Activated CD8-positive, alpha-beta memory T cell treated with anti-CD3 and anti-CD28 coated beads for 36 hours (primary cell): Measurements from ENCODE around the gene LVRN. TPM values are rescaled to one million over a fixed set of nuclear protein-coding genes. Genes with fewer than 3 reads are reported as not detected.

ENCODE experiments used
- CTCF ChIA-PET: fragments of 350-600 bp; sonication (Branson Sonifier 250); formaldehyde crosslinking; loops from one replicate; lab custom pipeline; 2021; ENCODE audit warnings: antibody characterized with exemption; lab: Charles Lee
- POLR2A ChIA-PET: fragments of 350-600 bp; sonication (Branson Sonifier 250); formaldehyde crosslinking; loops from one replicate; lab custom pipeline; 2021; ENCODE audit warnings: antibody characterized with exemption; lab: Charles Lee
- total RNA-seq, 2 experiments: library from RNA; stranded (reverse); gene quantifications; one replicate each; pipeline ENCODE4 v1.2.3, GENCODE V29; 2021

LVRN gene
- total RNA-seq, 2 experiments from 2014 or later, result not detected

DNA sequence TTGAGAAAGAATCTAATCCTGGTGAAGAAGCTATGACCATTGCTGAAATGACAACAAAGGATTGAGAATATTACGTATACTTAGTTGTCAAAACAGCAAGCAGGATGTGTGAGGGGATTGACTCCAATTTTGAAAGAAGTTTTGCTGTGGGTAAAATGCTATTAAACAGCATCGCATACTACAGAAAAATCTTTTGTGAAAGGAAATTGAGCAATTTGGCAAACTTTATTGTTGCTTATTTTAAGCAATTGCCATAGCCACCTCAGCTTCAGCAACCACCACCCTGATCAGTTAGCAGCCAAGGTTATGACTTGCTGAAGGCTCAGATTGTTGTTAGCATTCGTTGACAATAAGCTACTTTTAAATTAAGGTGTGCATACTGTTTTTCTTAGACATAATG lies 47.5 kb downstream of the LVRN start:
- ChIA-PET POLR2A (no interaction called here), CTCF (no interaction called here)

DNA sequence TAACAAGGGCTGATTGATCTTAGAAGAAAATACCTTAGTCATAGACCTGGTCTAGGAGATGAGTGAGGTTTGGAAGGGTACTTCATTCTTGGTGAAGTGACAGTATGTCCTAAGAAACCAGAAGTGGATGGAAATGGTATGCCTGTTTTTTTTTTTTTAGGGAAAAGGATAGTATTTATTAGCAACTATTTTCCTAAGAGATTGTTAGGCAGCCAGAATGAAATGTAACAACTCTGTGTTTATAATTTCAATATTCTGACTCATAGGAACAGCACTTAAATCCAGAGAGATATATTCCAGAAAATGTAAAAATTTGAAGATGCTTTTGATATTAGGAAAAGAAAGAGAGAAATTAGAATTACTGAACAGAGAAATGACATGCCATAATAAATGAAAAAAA lies 48.8 kb downstream of the LVRN start:
- ChIA-PET POLR2A (no interaction called here), CTCF (no interaction called here)

- ChIA-PET CTCF (no interaction called here), POLR2A (no interaction called here)
These were observed 51.0 kb downstream of the LVRN start for GRCh38 chr5:116013207-116013785.

- POLR2A ChIA-PET, result no interaction called here
- CTCF ChIA-PET, result no interaction called here
These were observed 51.7 kb downstream of the LVRN start for GRCh38 chr5:116013936-116014335.

DNA sequence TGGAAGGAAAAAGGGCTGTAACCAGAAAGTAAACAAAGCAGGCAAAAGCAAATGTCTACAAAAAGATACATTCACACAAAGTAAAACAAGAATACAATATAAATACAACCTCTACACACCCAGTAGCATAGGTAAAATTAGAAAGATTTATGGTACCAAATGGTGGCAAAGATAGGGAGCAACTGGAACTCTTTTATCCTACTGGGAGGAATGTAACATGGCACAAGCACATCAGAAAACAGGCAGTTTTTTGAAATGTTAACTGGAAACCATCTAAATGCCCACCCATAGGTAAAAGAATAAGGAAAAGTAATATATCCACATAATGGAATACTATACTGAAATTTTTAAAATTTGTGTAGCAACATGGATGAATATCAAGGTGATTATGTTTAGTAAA lies 61.3 kb downstream of the LVRN start:
- ChIA-PET POLR2A (no interaction called here), CTCF (no interaction called here)

- ChIA-PET POLR2A (no interaction called here), CTCF (no interaction called here)
These were observed 63.6 kb downstream of the LVRN start for GRCh38 chr5:116025866-116026265.

DNA sequence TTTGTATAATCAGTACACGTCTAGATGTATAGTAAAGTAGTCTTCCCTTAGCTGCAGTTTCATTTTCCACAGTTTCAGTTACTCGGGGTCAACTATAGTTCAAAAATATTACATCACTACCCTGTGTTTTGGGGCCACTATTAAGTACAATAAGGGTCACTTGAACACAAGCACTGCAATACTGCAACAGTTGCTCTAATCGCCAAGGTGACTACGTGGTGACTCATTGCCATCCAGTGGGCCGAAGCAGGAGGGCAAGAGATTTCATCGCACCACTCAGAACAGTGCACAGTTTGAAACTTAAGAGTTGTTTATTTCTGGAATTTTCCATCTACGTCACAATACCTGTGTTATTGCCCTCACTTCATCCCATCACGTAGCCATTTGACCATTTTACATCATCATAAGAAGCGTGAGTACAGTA lies 69.8 kb downstream of the LVRN start, which contains the start of gene ARL14EPL:
Gene ARL14EPL, plus strand, starts transcription at position 379 of the 424 bp plus-strand sequence. CDS start 18,994 bp downstream, outside the sequence.
- CTCF ChIA-PET, result no interaction called here
- POLR2A ChIA-PET, result interaction anchor here (1.0 kb wide), 1 partner anchor 190 kb away, joined by 3 read pairs; the partner anchor contains the start of gene AP3S1

DNA sequence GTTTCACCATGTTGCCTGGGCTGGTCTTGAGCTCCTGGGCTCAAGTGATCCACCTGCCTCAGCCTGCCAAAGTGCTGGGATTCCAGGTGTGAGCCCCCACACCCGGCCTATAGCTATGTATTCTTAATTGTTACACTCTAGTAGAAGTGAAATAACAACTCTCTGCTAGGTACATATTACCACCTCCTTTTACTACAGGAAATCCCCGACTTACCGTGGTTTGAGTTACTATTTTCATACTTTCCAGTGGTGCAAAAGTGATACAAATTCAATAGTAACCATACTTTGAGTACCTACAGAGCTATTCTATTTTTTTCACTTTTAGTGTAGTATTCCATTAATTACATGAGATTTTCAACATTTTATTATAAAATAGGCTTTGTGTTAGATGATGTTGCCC lies 70.7 kb downstream of the LVRN start:
- POLR2A ChIA-PET, result no interaction called here
- CTCF ChIA-PET, result no interaction called here

DNA sequence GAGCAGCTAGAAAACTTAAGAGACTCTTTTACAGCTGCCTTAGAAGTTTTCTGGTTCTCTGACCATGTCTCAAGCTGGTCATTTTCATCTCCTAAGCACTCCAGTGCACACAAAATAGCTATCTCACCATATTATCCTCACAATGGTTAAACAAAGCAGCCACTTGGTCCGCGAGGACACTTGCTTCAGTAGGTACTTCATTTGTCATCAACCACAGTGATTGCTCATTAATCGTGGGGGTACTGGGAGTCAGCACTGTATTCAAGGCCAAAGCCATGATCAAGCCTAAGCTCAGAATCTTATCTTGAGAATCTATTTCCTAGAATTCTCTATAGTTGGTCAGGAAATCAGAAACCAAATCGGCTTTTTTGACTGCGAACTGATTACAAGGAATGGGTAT lies 72.8 kb downstream of the LVRN start:
- POLR2A ChIA-PET, result no interaction called here
- CTCF ChIA-PET, result no interaction called here

- POLR2A ChIA-PET, result no interaction called here
These were observed 75.1 kb downstream of the LVRN start for GRCh38 chr5:116037236-116037822.

GRCh38 chr5:116038817-116039216 lies 76.5 kb downstream of the LVRN start:
- POLR2A ChIA-PET, result no interaction called here
- CTCF ChIA-PET, result no interaction called here

More at GRCh38 chr5:116037236-116037822, 75.1 kb downstream of the LVRN start:
- CTCF ChIA-PET, result no interaction called here

- ChIA-PET POLR2A (no interaction called here), CTCF (no interaction called here)
These were observed 80.1 kb downstream of the LVRN start for GRCh38 chr5:116042375-116042774.

DNA sequence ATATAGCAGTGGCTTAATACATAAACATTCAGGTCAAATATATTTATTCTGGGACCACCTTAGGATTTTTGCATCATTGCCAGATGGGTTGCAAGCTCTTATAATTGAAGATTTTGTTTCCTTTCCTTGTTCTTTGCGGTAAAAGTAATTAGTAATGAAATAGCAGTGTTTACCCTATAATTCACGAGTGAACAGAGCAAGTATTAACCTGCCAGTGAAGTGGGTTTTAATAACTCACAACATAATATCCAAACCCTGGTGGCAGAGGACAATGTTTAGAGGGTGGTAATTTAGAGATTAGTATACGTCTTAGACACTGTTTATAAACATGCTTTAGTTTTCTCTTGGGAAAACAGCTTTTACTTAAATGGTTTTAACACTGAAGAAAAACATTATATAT lies 81.8 kb downstream of the LVRN start:
- POLR2A ChIA-PET, result no interaction called here
- CTCF ChIA-PET, result no interaction called here

- POLR2A ChIA-PET, result no interaction called here
- CTCF ChIA-PET, result no interaction called here
These were observed 83.5 kb downstream of the LVRN start for GRCh38 chr5:116045821-116046220.

GRCh38 chr5:116046261-116046660 lies 84.0 kb downstream of the LVRN start:
- ChIA-PET POLR2A (no interaction called here), CTCF (no interaction called here)

GRCh38 chr5:116046823-116047222 lies 84.5 kb downstream of the LVRN start:
- CTCF ChIA-PET, result no interaction called here
- POLR2A ChIA-PET, result no interaction called here

GRCh38 chr5:116058346-116058936 lies 96.2 kb downstream of the LVRN start:
- ChIA-PET CTCF (no interaction called here), POLR2A (no interaction called here)

DNA sequence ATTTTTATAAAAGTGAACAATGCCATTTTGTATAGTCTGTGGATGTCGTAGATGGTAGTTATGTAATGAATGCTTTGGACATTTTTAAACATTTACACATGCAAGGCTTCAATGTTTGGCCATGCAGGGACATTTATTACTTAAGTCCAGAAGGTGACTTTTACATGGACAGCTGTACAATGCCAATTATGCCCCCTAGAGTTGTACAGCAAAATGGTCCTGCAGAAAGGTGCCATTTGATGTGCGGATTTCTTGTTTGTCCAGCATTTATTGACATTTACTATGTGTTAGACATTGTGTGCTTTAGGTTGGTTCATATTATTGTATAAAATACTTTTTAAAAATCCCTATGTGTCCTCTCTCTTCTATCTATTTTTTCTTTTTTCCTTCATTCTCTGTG lies 100.1 kb downstream of the LVRN start:
- CTCF ChIA-PET, result no interaction called here
- POLR2A ChIA-PET, result no interaction called here

DNA sequence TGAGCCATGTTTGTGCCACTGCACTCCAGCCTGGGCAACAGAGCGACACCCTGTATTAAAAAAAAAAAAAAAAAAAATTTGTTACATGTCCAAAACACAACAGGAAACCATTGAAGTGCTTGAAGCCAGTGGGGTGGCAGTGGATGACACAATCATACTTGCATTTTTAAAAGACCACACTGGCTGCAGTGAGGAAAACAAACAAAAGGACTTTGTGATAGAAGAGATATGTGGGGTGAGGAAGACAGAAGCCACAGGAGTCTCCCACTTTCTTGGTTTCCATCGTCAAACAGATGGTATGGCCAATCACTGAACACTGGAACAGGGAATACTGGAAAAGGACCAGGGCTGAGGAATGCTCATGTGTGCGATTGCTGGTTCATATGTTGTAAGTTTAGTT lies 101.7 kb downstream of the LVRN start:
- POLR2A ChIA-PET, result no interaction called here
- CTCF ChIA-PET, result no interaction called here

DNA sequence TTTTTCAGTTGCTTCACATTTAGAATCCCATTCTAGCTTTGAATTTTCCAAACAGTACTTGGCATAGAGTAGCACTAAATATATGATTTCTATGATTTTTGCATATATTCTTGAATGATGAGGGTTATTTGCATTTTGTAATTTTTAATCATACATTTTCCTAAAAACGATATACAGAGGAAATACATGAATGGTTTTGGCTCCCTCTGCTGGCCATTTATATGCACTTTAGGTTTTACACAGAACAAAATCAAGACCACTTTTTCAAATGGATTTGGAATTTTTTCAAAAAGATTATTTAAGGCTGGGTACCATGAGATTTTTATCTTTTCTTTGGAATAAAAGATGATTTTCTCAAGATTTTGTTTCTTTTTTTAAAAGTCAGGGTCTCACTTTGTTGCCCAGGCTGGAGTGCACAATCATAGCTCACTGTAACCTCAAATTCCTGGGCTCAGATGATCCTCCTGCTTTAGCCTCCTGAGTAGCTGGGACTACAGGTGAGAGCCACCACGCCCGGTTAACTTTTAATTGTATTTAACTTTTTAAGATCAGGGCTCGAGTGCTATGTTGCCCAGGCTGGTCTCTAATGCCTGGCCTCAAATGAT lies 105.9 kb downstream of the LVRN start:
- ChIA-PET POLR2A (interaction anchor here (1.0 kb wide), 1 partner anchor 252 kb away, joined by 3 read pairs; the partner anchor contains the start of gene CDO1), CTCF (interaction anchor here (1.0 to 2.0 kb wide), 3 partner anchors 9 to 219 kb away, joined by 3 to 4 read pairs (median 4); no protein-coding TSS in a partner anchor)

DNA sequence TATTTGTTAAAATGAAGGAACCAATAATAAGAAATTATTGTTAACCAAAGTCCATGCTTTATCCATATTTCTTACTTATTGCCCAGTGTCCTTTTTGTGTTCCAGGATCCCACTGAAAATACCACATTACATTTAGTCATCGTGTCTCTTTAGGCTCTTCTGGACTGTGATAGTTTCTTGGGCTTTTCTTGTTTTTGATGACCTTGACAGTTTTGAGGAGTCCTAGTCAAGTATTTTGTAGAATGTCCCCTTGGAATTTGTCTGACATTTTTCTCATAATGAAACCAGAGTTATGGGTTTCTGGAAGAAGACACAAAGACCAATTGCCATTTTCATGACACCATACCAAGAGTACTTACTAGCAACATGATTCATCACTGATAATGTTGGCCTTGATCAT lies 108.9 kb downstream of the LVRN start:
- CTCF ChIA-PET, result no interaction called here

More for the DNA sequence above, 108.9 kb downstream of the LVRN start:
- POLR2A ChIA-PET, result no interaction called here
